PC-9 (cell line): ENCODE measurements around the gene SLC30A2. TPM values are rescaled to one million over a fixed set of nuclear protein-coding genes. Genes with fewer than 3 reads are reported as not detected.

Experiments used
- BruUV-seq: library from RNA; stranded (reverse); fragments of 400-500 nt; replicated peaks from 2 replicates; lab custom pipeline; 2021; lab: Mats Ljungman, UMichigan
- CTCF ChIA-PET: fragments of 300-600 bp; sonication (Branson Sonifier 250); formaldehyde crosslinking; loops from one replicate; lab custom pipeline; 2022; ENCODE audit warnings: antibody characterized with exemption; lab: Charles Lee
- POLR2A ChIA-PET: fragments of 300-600 bp; sonication (Branson Sonifier 250); formaldehyde crosslinking; loops from one replicate; lab custom pipeline; 2022; ENCODE audit warnings: antibody characterized with exemption; ENCODE audit not compliant: unreplicated experiment; lab: Charles Lee
- DNase-seq, 2 experiments: peaks; one replicate each; pipeline versions ENCODE4 v3.0.0 to v3.0.0-alpha.2; 2015 to 2022; ENCODE audit warnings: mixed read lengths in 1 of 2
- H2AFZ ChIP-seq: fragments of 200-600 bp; sonication (generic); 2 replicates; pipeline ENCODE4 v1.8.1; 2017; ENCODE audit warnings: antibody characterized with exemption
- H3F3A ChIP-seq: fragments of 200-600 bp; sonication (generic); 2 replicates; pipeline ENCODE4 v1.8.1; 2017; ENCODE audit warnings: antibody characterized with exemption, mild to moderate bottlenecking, low read depth; ENCODE audit not compliant: insufficient read depth
- H3K27ac ChIP-seq: fragments of 200-600 bp; sonication (generic); 2 replicates; pipeline ENCODE4 v1.6.1; 2016; ENCODE audit warnings: mixed run types
- H3K27me3 ChIP-seq: fragments of 200-600 bp; sonication (generic); 2 replicates; pipeline ENCODE4 v1.6.1; 2016; ENCODE audit warnings: low read depth, mixed run types; ENCODE audit not compliant: insufficient read depth
- H3K36me3 ChIP-seq: fragments of 200-600 bp; sonication (generic); 2 replicates; pipeline ENCODE4 v1.6.1; 2016; ENCODE audit warnings: low read depth, mixed run types
- H3K4me1 ChIP-seq: fragments of 200-600 bp; sonication (generic); replicated peaks from 2 replicates; pipeline ENCODE4 v1.6.1; 2016; ENCODE audit warnings: mixed run types; ENCODE audit not compliant: insufficient read depth
- H3K4me2 ChIP-seq: fragments of 200-600 bp; sonication (generic); 2 replicates; pipeline ENCODE4 v1.6.1; 2017; ENCODE audit warnings: mixed run types
- H3K4me3 ChIP-seq: fragments of 200-600 bp; sonication (generic); 2 replicates; pipeline ENCODE4 v1.6.1; 2016; ENCODE audit warnings: mixed run types
- H3K79me2 ChIP-seq: fragments of 200-600 bp; sonication (generic); 2 replicates; pipeline ENCODE4 v1.6.1; 2017; ENCODE audit warnings: low read depth, mixed run types
- H3K9me2 ChIP-seq: fragments of 200-600 bp; sonication (generic); 2 replicates; pipeline ENCODE4 v1.8.1; 2017; ENCODE audit warnings: mild to moderate bottlenecking; ENCODE audit not compliant: insufficient read depth
- H3K9me3 ChIP-seq: fragments of 200-600 bp; sonication (generic); 2 replicates; pipeline ENCODE4 v1.8.1; 2016; ENCODE audit warnings: low read depth; ENCODE audit not compliant: insufficient read depth
- H4K20me1 ChIP-seq: fragments of 200-600 bp; sonication (generic); 2 replicates; pipeline ENCODE4 v1.8.1; 2017; ENCODE audit not compliant: insufficient read depth
- EZH2 ChIP-seq: fragments of 200-600 bp; sonication (generic); IDR thresholded peaks from 2 replicates; pipeline ENCODE4 v1.8.0; 2017; ENCODE audit warnings: antibody characterized with exemption, low read depth
- intact Hi-C: fragments of 100-400 bp; cut with micrococcal nuclease; formaldehyde crosslinking; loops from one replicate; pipeline ENCODE4 v1.10.0; 2022; ENCODE audit not compliant: unreplicated experiment
- total RNA-seq: library from RNA; stranded (reverse); gene quantifications from 2 replicates; pipeline ENCODE4 v1.2.3, GENCODE V29; 2021
- TF ChIP-seq, protein P1 (sequence below): fragments of 200-600 bp; sonication (generic); conservative IDR thresholded peaks from 2 replicates; pipeline ENCODE4 v1.6.1; 2017; ENCODE audit warnings: mixed run types, antibody characterized with exemption, mild to moderate bottlenecking, moderate library complexity

Gene SLC30A2
- total RNA-seq, 1 experiment from 2014 or later = not detected

DNA sequence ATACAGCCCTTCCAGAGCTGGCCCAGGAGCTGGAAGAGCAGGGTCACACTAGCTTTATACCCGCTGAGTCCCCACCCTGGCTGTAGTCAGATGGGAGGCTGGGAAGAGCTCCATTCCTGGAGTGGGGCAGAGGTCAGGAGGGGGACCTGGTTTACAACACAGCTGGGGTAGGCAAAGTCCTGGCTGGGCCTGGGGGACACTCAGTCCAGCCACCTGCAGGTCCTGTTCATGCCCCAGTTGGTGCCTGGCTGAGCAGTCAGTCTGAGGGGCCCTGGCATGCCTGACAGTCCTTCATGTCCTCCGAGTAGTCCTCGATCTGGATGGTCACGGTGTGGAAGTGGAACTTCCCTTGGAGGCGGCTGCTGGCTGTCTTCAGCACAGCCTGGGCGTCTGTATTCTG, 7.0 kb downstream of the SLC30A2 start:
- no peaks in the 10 kb centered on the region for H4K20me1 ChIP-seq
- peaks cover 9% of the 10 kb centered on the region for H3K4me1 ChIP-seq
- POLR2A ChIA-PET = interaction anchor here (0.6 kb wide), 1 partner anchor 394 kb away, joined by 4 read pairs; no protein-coding TSS in a partner anchor
- CTCF ChIA-PET = interaction anchor here (0.6 to 0.7 kb wide), 2 partner anchors 48 to 360 kb away, joined by 3 to 11 read pairs; no protein-coding TSS in a partner anchor
- no peak for DNase-seq
- H3K9me2 ChIP-seq = no peaks in the 10 kb centered on the region
- no peaks in the 10 kb centered on the region for H3K27me3 ChIP-seq
- no TSS peak for BruUV-seq
- H3K36me3 ChIP-seq = no peaks in the 10 kb centered on the region
- no peak overlapping the region for H3K4me2 ChIP-seq
- TF ChIP-seq EZH2 = no peak
- TF ChIP-seq, protein P1, sequence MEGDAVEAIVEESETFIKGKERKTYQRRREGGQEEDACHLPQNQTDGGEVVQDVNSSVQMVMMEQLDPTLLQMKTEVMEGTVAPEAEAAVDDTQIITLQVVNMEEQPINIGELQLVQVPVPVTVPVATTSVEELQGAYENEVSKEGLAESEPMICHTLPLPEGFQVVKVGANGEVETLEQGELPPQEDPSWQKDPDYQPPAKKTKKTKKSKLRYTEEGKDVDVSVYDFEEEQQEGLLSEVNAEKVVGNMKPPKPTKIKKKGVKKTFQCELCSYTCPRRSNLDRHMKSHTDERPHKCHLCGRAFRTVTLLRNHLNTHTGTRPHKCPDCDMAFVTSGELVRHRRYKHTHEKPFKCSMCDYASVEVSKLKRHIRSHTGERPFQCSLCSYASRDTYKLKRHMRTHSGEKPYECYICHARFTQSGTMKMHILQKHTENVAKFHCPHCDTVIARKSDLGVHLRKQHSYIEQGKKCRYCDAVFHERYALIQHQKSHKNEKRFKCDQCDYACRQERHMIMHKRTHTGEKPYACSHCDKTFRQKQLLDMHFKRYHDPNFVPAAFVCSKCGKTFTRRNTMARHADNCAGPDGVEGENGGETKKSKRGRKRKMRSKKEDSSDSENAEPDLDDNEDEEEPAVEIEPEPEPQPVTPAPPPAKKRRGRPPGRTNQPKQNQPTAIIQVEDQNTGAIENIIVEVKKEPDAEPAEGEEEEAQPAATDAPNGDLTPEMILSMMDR = no peak
- intact Hi-C loops = loop anchor here (5.0 kb wide), 3 partner anchors 123 to 283 kb away; no protein-coding TSS in a partner anchor
- no peak overlapping the region for H3K27ac ChIP-seq
- H2AFZ ChIP-seq = no peak overlapping the region
- no peaks in the 10 kb centered on the region for H3K79me2 ChIP-seq
- no peaks in the 10 kb centered on the region for H3F3A ChIP-seq
- no peaks in the 10 kb centered on the region for H3K9me3 ChIP-seq
- H3K4me3 ChIP-seq = no peak overlapping the region

DNA sequence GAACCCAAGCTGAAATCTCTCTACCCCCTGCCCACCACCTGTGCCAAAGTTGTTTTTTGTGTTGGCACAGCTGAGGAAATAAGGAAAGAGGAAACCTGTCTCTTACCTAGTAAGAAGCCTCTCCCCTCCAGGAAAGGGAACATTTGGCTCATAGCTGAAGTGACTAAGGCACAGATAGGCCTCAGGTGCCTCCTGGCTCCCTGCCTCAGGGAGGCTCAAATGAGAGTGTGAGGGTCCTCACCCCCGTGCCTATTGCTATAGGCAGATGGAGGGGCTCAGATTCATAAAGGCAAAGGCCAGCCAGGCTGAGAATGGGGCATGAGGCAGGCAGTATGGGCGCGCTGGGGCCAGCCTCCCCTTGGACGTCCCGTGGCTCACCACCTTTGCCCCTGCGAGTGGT, 7.4 kb downstream of the SLC30A2 start:
- H3K79me2 ChIP-seq = no peaks in the 10 kb centered on the region
- peaks cover 9% of the 10 kb centered on the region for H3K4me1 ChIP-seq
- no TSS peak for BruUV-seq
- no peaks in the 10 kb centered on the region for H3F3A ChIP-seq
- intact Hi-C loops = loop anchor here (5.0 kb wide), 3 partner anchors 124 to 284 kb away; no protein-coding TSS in a partner anchor
- H3K9me3 ChIP-seq = no peaks in the 10 kb centered on the region
- H3K36me3 ChIP-seq = no peaks in the 10 kb centered on the region
- ChIA-PET CTCF (no interaction called here), POLR2A (interaction anchor here (0.6 kb wide), 1 partner anchor 394 kb away, joined by 4 read pairs; no protein-coding TSS in a partner anchor)
- no peak overlapping the region for H2AFZ ChIP-seq
- no peaks in the 10 kb centered on the region for H3K9me2 ChIP-seq
- H3K4me2 ChIP-seq = no peak overlapping the region
- no peak overlapping the region for H3K27ac ChIP-seq
- no peak for DNase-seq
- no peaks in the 10 kb centered on the region for H4K20me1 ChIP-seq
- H3K27me3 ChIP-seq = no peaks in the 10 kb centered on the region
- H3K4me3 ChIP-seq = no peak overlapping the region
- no peak for TF ChIP-seq EZH2
- TF ChIP-seq, protein P1 = no peak

DNA sequence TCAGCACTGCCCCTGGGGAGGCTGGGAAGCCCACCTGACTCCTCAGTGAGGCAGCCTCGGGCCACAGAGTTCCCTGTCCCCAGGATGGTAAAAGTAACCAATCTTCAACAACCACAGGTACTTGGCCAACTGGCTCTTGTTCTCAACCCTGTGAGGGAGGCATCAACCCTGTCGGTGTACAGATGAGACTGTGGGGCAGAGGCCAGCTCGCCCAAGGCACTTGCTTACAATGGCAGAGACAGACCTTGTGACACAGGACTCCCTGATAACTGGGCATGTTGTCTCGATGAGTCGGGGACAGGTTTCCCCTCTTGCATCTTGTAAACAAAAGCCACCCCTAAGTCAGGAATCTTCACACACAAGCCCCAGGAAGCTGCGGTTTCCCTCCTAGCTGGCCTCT, 8.0 kb downstream of the SLC30A2 start:
- Histone ChIP-seq H3K36me3 (no peaks in the 10 kb centered on the region), H3K4me2 (no peak overlapping the region), H3K79me2 (no peaks in the 10 kb centered on the region), H3K4me1 (peaks cover 9% of the 10 kb centered on the region), H3K4me3 (no peak overlapping the region), H3K27ac (no peak overlapping the region), H3K27me3 (no peaks in the 10 kb centered on the region), H4K20me1 (no peaks in the 10 kb centered on the region), H3K9me2 (no peaks in the 10 kb centered on the region), H2AFZ (no peak overlapping the region), H3K9me3 (no peaks in the 10 kb centered on the region), H3F3A (no peaks in the 10 kb centered on the region)
- ChIA-PET POLR2A (no interaction called here), CTCF (no interaction called here)
- intact Hi-C loops = loop anchor here (2.0 to 5.0 kb wide), 4 partner anchors 67 to 284 kb away; no protein-coding TSS in a partner anchor
- BruUV-seq = no TSS peak
- no peak for TF ChIP-seq EZH2
- TF ChIP-seq, protein P1 = no peak
- DNase-seq = no peak
